Activated T-helper 2 cell treated with anti-CD3 and anti-CD28 coated beads, Interferon-gamma antibody, Interleukin-2, Interleukin-4, amounts not matched to agents 10 μg/mL and 5 μg/mL and 100 μg/mL, durations not matched to agents 14 hours and 24 hours and 36 hours (primary cell): ENCODE results near the gene SMAD1. TPM values are rescaled to one million over a fixed set of nuclear protein-coding genes. Genes with fewer than 3 reads are reported as not detected.

Experiments used
- DNase-seq: peaks from one replicate; pipeline ENCODE4 v3.0.0; 2021; ENCODE audit warnings: low spot score
- H3K27ac Mint-ChIP-seq: one replicate; pipeline ENCODE4 v1.8.0; 2021; ENCODE audit warnings: mixed read lengths
- H3K27me3 Mint-ChIP-seq: one replicate; pipeline ENCODE4 v1.8.0; 2021; ENCODE audit warnings: low read depth, mixed read lengths
- H3K36me3 Mint-ChIP-seq: one replicate; pipeline ENCODE4 v1.8.0; 2021; ENCODE audit warnings: low read depth, mixed read lengths
- H3K4me1 Mint-ChIP-seq: one replicate; pipeline ENCODE4 v1.8.0; 2021; ENCODE audit warnings: low read depth, mixed read lengths
- H3K4me3 Mint-ChIP-seq: one replicate; pipeline ENCODE4 v1.8.0; 2021; ENCODE audit warnings: low read depth, mild to moderate bottlenecking, moderate library complexity, mixed read lengths
- H3K9me3 Mint-ChIP-seq: one replicate; pipeline ENCODE4 v1.8.0; 2021; ENCODE audit warnings: mixed read lengths
- intact Hi-C: fragments of 100-400 bp; cut with micrococcal nuclease; formaldehyde crosslinking; loops from one replicate; pipeline ENCODE4 v1.15.1; 2023
- total RNA-seq: library from RNA; stranded (reverse); gene quantifications from 2 replicates; pipeline ENCODE4 v1.2.3, GENCODE V29; 2022

Gene SMAD1
- total RNA-seq = 5.8 and 7.5 TPM in 2 replicates

DNA sequence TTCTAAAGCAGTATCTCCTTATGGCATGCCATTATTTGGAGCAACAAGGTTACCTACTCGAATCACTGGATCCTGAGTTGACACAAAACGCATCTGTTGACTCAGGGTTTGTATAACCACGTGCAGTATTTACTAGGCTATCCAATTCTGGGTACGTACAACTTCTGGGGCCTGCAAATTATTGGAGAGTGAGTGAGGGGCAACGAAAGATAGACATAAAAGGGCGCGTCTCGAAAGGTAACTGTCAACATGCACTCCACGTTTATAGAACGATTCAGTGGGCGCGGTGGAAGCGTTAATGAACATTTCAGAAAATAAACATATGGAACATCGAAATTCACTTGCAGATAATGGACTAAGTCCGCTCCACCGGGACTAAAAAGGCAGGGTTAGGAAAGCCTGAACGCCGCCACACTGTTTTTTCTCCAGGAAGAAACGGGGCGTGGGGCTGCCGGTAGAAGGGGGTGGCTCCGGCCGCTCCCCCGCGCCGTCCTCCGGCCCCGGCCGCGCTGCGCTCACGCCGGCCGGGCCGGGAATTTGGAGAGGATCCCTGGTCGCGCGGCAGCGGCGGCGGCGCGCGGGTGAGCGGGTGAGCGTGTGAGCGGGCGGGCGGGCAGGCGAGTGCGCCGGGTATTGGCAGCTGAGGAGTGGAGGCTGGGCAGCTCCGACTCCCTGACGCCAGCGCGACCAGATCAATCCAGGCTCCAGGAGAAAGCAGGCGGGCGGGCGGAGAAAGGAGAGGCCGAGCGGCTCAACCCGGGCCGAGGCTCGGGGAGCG, at the start of gene SMAD1:
Gene SMAD1, plus strand, starts transcription at position 690 of the 778 bp plus-strand sequence. CDS start 32,761 bp downstream, outside the sequence.
- Mint-ChIP-seq H3K27ac (peak within 1 kb of the TSS; percentile 81), H3K36me3 (peaks cover 7% of the 10 kb centered on the region), H3K9me3 (no peaks in the 10 kb centered on the region), H3K4me1 (peaks cover 13% of the 10 kb centered on the region), H3K4me3 (peak within 1 kb of the TSS; percentile 83), H3K27me3 (peaks cover 30% of the 10 kb centered on the region)
- peak; percentile 28 for DNase-seq
- intact Hi-C loops = loop anchor here (5.0 to 10.0 kb wide), 5 partner anchors 233 to 973 kb away; partner anchors contain the start of gene ZNF827

DNA sequence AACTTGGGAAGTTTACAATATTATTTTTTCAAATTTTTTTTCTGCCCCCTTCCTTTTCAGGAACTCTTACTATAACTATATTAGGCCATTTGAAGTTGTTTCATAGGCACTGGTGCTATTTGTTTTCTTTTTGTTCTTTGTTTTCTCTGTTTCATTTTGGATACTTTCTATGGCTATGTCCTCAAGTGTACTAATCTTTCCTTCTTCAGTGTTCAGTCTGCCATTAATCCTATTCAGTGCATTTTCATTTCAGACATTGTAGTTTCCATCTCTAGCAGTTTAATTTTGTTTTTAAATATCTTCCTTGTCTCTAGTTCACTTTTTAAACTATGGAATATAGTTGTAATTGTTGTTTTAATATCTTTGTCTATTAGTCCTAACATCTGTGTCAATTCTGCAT, 48.0 kb upstream of the SMAD1 start:
- H3K27me3 Mint-ChIP-seq = peaks cover 23% of the 10 kb centered on the region
- H3K36me3 Mint-ChIP-seq = no peaks in the 10 kb centered on the region
- intact Hi-C loops = no loop called here
- no peak overlapping the region for H3K27ac Mint-ChIP-seq
- H3K9me3 Mint-ChIP-seq = no peaks in the 10 kb centered on the region
- DNase-seq = no peak
- no peak overlapping the region for H3K4me3 Mint-ChIP-seq
- H3K4me1 Mint-ChIP-seq = no peaks in the 10 kb centered on the region

GRCh38 chr4:145435646-145436045, 46.0 kb upstream of the SMAD1 start:
- H3K27ac Mint-ChIP-seq = no peak overlapping the region
- H3K36me3 Mint-ChIP-seq = no peaks in the 10 kb centered on the region
- intact Hi-C loops = no loop called here
- H3K9me3 Mint-ChIP-seq = no peaks in the 10 kb centered on the region
- no peak overlapping the region for H3K4me3 Mint-ChIP-seq
- peaks cover 20% of the 10 kb centered on the region for H3K27me3 Mint-ChIP-seq
- DNase-seq = no peak
- H3K4me1 Mint-ChIP-seq = no peaks in the 10 kb centered on the region

- no peak overlapping the region for H3K4me3 Mint-ChIP-seq
- H3K27me3 Mint-ChIP-seq = peaks cover 20% of the 10 kb centered on the region
- H3K36me3 Mint-ChIP-seq = no peaks in the 10 kb centered on the region
- intact Hi-C loops = no loop called here
- H3K4me1 Mint-ChIP-seq = no peaks in the 10 kb centered on the region
- H3K27ac Mint-ChIP-seq = no peak overlapping the region
- no peak for DNase-seq
- no peaks in the 10 kb centered on the region for H3K9me3 Mint-ChIP-seq
Measured at GRCh38 chr4:145436114-145436513, 45.5 kb upstream of the SMAD1 start.

- H3K4me1 Mint-ChIP-seq = no peaks in the 10 kb centered on the region
- H3K9me3 Mint-ChIP-seq = no peaks in the 10 kb centered on the region
- no peaks in the 10 kb centered on the region for H3K36me3 Mint-ChIP-seq
- H3K4me3 Mint-ChIP-seq = no peak overlapping the region
- DNase-seq = no peak
- intact Hi-C loops = no loop called here
- no peak overlapping the region for H3K27ac Mint-ChIP-seq
- H3K27me3 Mint-ChIP-seq = peaks cover 20% of the 10 kb centered on the region
Measured at GRCh38 chr4:145436796-145437195, 44.9 kb upstream of the SMAD1 start.

GRCh38 chr4:145437466-145437865, 44.2 kb upstream of the SMAD1 start:
- peaks cover 18% of the 10 kb centered on the region for H3K27me3 Mint-ChIP-seq
- no peaks in the 10 kb centered on the region for H3K36me3 Mint-ChIP-seq
- H3K9me3 Mint-ChIP-seq = no peaks in the 10 kb centered on the region
- no peak overlapping the region for H3K4me3 Mint-ChIP-seq
- DNase-seq = no peak
- no peak overlapping the region for H3K27ac Mint-ChIP-seq
- no peaks in the 10 kb centered on the region for H3K4me1 Mint-ChIP-seq
- intact Hi-C loops = no loop called here

DNA sequence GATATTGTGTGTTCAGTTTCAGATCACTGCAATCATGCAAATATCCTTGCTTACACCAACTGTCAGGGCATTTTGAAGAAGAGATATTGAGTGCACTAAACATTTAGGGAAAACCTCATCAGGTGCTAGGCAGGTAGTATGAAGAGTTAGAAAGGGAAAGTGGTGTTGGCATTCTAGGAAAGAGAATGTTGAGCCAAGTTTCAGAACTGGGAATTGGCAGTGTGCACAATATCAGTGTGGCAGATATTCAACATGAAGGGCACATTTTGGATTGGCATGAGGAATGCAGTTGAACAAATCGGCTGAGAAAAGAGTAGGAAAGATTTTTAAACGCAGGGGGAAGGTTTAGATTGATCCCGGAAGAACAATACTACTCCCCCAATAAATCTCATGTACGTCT, 43.4 kb upstream of the SMAD1 start:
- no peaks in the 10 kb centered on the region for H3K36me3 Mint-ChIP-seq
- intact Hi-C loops = no loop called here
- H3K4me3 Mint-ChIP-seq = no peak overlapping the region
- H3K9me3 Mint-ChIP-seq = no peaks in the 10 kb centered on the region
- H3K27me3 Mint-ChIP-seq = peaks cover 12% of the 10 kb centered on the region
- no peak overlapping the region for H3K27ac Mint-ChIP-seq
- no peak for DNase-seq
- no peaks in the 10 kb centered on the region for H3K4me1 Mint-ChIP-seq

GRCh38 chr4:145440292-145441007, 41.2 kb upstream of the SMAD1 start:
- Mint-ChIP-seq H3K36me3 (no peaks in the 10 kb centered on the region), H3K4me3 (no peak overlapping the region), H3K9me3 (no peaks in the 10 kb centered on the region), H3K27ac (no peak overlapping the region), H3K27me3 (peaks cover 8% of the 10 kb centered on the region), H3K4me1 (no peaks in the 10 kb centered on the region)
- intact Hi-C loops = no loop called here
- DNase-seq = no peak

DNA sequence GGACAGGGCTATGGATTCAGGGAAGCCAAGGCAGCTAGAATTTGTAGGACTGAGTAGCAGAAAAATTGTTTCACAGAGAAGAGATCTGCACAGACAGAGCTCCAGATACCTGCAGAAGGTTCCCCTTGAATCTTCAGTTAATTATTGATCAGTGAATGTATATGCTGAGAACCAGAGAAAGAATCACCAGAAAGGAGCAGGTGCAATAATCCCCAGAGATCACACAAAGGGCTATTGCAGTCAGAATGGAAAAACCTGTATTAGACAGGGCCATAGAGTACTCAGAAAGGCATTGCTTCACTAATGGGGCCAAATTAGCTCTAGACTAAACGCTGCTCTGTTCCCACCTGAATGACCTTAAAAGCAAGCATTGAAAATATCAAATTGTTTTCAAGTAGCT, 35.5 kb upstream of the SMAD1 start:
- Mint-ChIP-seq H3K36me3 (no peaks in the 10 kb centered on the region), H3K4me3 (no peak overlapping the region), H3K4me1 (no peaks in the 10 kb centered on the region), H3K9me3 (no peaks in the 10 kb centered on the region), H3K27me3 (peaks cover 11% of the 10 kb centered on the region), H3K27ac (no peak overlapping the region)
- intact Hi-C loops = no loop called here
- no peak for DNase-seq

GRCh38 chr4:145451895-145452294, 29.8 kb upstream of the SMAD1 start:
- Mint-ChIP-seq H3K27me3 (peaks cover 14% of the 10 kb centered on the region), H3K36me3 (no peaks in the 10 kb centered on the region), H3K4me1 (no peaks in the 10 kb centered on the region), H3K4me3 (no peak overlapping the region), H3K27ac (no peak overlapping the region), H3K9me3 (no peaks in the 10 kb centered on the region)
- no peak for DNase-seq
- intact Hi-C loops = no loop called here

- no peak for DNase-seq
- Mint-ChIP-seq H3K4me3 (no peak overlapping the region), H3K27me3 (peaks cover 14% of the 10 kb centered on the region), H3K9me3 (no peaks in the 10 kb centered on the region), H3K27ac (no peak overlapping the region), H3K36me3 (no peaks in the 10 kb centered on the region), H3K4me1 (no peaks in the 10 kb centered on the region)
- intact Hi-C loops = no loop called here
Measured at GRCh38 chr4:145452447-145453162, 29.0 kb upstream of the SMAD1 start.

DNA sequence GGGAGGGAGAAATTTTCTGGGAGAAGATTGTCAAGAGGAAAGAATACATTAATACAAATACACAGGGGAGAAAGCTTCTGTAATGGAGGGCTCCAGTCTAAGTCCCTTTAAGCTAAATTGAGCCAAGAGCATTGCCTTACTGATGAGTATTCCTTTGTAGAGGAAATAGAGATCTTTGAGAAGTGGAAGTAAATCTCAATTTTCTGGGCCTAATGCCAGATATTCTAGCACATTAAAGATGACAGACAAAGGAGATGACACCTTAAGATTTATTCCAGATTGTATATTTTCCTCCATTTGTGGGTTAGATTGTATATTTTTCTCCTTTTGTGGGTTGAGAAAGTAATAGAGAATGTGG, 28.5 kb upstream of the SMAD1 start:
- H3K4me1 Mint-ChIP-seq = no peaks in the 10 kb centered on the region
- no peaks in the 10 kb centered on the region for H3K36me3 Mint-ChIP-seq
- intact Hi-C loops = no loop called here
- H3K9me3 Mint-ChIP-seq = no peaks in the 10 kb centered on the region
- H3K4me3 Mint-ChIP-seq = no peak overlapping the region
- DNase-seq = no peak
- H3K27ac Mint-ChIP-seq = no peak overlapping the region
- peaks cover 14% of the 10 kb centered on the region for H3K27me3 Mint-ChIP-seq

DNA sequence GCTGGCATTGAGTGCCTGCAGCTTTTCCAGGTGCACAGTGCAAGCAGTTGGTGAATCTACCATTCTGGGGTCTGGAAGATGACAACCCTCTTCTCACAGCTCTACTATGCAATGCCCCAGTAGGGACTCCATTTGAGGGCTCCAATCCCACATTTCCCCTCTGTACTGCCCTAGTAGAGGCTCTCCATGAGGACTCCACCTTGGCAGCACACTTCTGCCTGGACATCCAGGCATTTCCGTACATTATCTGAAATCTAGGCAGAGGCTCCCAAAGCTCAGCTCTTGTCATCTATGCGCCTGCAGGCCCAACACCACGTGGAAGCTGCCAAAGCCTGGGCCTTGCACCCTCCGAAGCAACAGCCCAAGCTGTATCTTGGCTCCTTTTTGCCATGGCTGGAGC, 8.4 kb upstream of the SMAD1 start:
- no peak overlapping the region for H3K4me3 Mint-ChIP-seq
- DNase-seq = no peak
- H3K27me3 Mint-ChIP-seq = peaks cover 10% of the 10 kb centered on the region
- H3K27ac Mint-ChIP-seq = no peak overlapping the region
- intact Hi-C loops = no loop called here
- H3K9me3 Mint-ChIP-seq = peaks cover 7% of the 10 kb centered on the region
- no peaks in the 10 kb centered on the region for H3K36me3 Mint-ChIP-seq
- no peaks in the 10 kb centered on the region for H3K4me1 Mint-ChIP-seq
